ENCODE measurements around the gene KIF6.

KIF6 gene

DNA sequence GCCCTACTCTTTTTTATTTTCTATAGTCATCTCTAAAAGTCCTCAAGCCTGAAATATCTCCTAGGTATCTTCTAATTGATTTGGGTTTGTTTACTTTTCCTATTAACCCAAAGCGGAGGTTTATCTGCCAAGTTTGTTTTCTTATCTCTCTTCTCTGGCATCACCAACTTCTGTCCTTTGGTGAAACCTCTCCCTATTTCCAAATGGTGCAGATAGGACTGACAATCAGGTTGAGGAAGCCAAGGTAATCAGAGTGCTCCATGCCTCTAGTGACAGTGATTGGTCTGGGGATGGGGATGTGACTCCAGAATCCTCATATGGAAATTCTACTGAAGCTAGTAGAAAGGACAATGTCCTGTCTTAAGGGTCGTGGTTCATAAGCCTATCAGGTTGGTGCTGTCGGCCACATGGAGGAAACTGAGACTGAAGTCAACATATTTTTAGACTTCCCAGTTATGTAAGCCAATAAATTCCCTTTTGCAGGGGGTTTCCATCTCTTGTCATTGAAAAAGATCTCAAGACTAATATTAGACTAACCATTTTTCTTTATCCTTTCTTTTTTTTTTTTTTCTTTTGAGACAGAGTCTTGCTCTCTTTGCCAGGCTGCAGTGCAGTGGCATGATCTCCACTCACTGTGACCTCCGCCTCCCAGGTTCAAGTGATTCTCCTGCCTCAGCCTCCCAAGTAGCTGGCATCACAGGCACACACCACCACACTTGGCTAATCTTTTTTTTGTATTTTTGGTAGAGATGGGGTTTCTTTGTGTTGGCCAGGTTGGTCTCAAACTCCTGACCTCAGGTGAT lies 28.0 kb downstream of the KIF6 start:
- no peak for DNase-seq (ENCODE audit: low spot score)
- TF ChIP-seq, protein P1, sequence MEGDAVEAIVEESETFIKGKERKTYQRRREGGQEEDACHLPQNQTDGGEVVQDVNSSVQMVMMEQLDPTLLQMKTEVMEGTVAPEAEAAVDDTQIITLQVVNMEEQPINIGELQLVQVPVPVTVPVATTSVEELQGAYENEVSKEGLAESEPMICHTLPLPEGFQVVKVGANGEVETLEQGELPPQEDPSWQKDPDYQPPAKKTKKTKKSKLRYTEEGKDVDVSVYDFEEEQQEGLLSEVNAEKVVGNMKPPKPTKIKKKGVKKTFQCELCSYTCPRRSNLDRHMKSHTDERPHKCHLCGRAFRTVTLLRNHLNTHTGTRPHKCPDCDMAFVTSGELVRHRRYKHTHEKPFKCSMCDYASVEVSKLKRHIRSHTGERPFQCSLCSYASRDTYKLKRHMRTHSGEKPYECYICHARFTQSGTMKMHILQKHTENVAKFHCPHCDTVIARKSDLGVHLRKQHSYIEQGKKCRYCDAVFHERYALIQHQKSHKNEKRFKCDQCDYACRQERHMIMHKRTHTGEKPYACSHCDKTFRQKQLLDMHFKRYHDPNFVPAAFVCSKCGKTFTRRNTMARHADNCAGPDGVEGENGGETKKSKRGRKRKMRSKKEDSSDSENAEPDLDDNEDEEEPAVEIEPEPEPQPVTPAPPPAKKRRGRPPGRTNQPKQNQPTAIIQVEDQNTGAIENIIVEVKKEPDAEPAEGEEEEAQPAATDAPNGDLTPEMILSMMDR (IDR thresholded peaks at IDR 0.05; ENCODE audit: extremely low read depth, insufficient read depth, missing control alignments), result no peak
- in situ Hi-C loops (cut with MboI; ENCODE audit: low pct_unique_long_range_greater_than_20kb, low sequenced_read_pairs, unreplicated experiment), result no loop called here

- TF ChIP-seq, protein P1 (IDR thresholded peaks at IDR 0.05; ENCODE audit: extremely low read depth, insufficient read depth, missing control alignments), result no peak
- in situ Hi-C loops (cut with MboI; ENCODE audit: low pct_unique_long_range_greater_than_20kb, low sequenced_read_pairs, unreplicated experiment), result no loop called here
- no peak for DNase-seq (ENCODE audit: low spot score)
Observed at GRCh38 chr6:39695447-39695846, 29.8 kb downstream of the KIF6 start.

DNA sequence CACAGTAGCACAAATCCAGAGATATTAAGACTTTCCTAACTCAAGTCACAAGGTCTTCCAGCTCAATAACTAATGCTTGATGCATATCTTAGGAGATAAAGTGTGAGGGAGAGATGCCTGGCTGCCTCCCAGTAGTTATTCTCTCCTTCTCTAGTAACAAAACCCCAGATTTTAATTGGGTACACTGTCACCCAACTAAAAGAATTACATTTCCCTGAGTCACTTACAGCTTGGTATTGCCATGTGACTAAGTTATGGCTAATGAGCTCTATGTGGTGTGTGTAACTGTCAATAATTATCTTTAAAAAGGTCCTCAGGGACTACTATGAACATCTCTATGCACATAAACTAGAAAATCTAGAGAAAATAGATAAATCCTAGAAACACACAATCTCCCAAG lies 32.0 kb downstream of the KIF6 start:
- DNase-seq (ENCODE audit: low spot score), result no peak
- in situ Hi-C loops (cut with MboI; ENCODE audit: low pct_unique_long_range_greater_than_20kb, low sequenced_read_pairs, unreplicated experiment), result no loop called here
- TF ChIP-seq, protein P1 (IDR thresholded peaks at IDR 0.05; ENCODE audit: extremely low read depth, insufficient read depth, missing control alignments), result no peak

DNA sequence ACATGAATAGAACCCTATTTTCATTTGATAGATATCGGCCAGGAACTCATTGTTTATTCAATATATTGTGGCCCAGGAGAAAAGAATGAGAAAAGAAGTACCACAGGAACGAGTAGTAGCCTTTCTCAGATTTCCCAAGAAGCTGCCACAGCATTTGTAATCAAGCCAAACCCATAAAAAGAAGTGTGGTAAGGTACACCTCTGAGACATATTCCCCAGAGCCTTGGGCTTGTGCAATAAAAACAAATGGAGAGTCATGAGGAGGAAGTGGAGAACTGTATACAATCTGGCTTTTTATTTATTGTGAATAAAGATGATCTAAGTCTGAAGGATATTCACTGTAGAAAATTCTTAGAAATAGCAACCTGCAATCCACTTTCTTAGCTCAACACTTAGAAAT lies 36.7 kb downstream of the KIF6 start:
- in situ Hi-C loops (cut with MboI; ENCODE audit: low pct_unique_long_range_greater_than_20kb, low sequenced_read_pairs, unreplicated experiment), result no loop called here
- TF ChIP-seq, protein P1 (IDR thresholded peaks at IDR 0.05; ENCODE audit: extremely low read depth, insufficient read depth, missing control alignments), result no peak
- no peak for DNase-seq (ENCODE audit: low spot score)

GRCh38 chr6:39686976-39687375 lies 38.2 kb downstream of the KIF6 start:
- TF ChIP-seq, protein P1 (IDR thresholded peaks at IDR 0.05; ENCODE audit: extremely low read depth, insufficient read depth, missing control alignments), result no peak
- DNase-seq (ENCODE audit: low spot score), result no peak
- in situ Hi-C loops (cut with MboI; ENCODE audit: low pct_unique_long_range_greater_than_20kb, low sequenced_read_pairs, unreplicated experiment), result no loop called here

GRCh38 chr6:39685938-39686337 lies 39.3 kb downstream of the KIF6 start:
- DNase-seq (ENCODE audit: low spot score), result no peak
- TF ChIP-seq, protein P1 (IDR thresholded peaks at IDR 0.05; ENCODE audit: extremely low read depth, insufficient read depth, missing control alignments), result no peak
- in situ Hi-C loops (cut with MboI; ENCODE audit: low pct_unique_long_range_greater_than_20kb, low sequenced_read_pairs, unreplicated experiment), result no loop called here
